HepG2 (cell line): ENCODE measurements around the gene ATP2A2. TPM values are rescaled to one million over a fixed set of nuclear protein-coding genes. Genes with fewer than 3 reads are reported as not detected.

ENCODE experiments used
- ATAC-seq: fragments of 200-7000 bp; cut with Tn5 transposase; 3 replicates; pipeline ENCODE4 v1.9.1; 2020; ENCODE audit warnings: mild to moderate bottlenecking, moderate library complexity
- BruUV-seq: library from RNA; stranded (reverse); fragments of 400-500 nt; replicated peaks from 2 replicates; lab custom pipeline; 2021; lab: Mats Ljungman, UMichigan
- CTCF ChIA-PET: fragments of 300-600 bp; formaldehyde crosslinking; extraction: SDS; loops from one replicate; lab custom pipeline; 2021; ENCODE audit warnings: low total read pairs, inconsistent platforms, low intra/inter-chr PET ratio; lab: Yijun Ruan, JAX
- POLR2A ChIA-PET: fragments of 350-600 bp; sonication (Branson Sonifier 250); formaldehyde crosslinking; loops from one replicate; lab custom pipeline; 2020; ENCODE audit warnings: antibody characterized with exemption, inconsistent platforms; lab: Yijun Ruan, JAX
- DNase-seq: peaks from one replicate; pipeline ENCODE4 v3.0.0-alpha.2; 2015; ENCODE audit warnings: low spot score
- FAIRE-seq: peaks from 3 replicates; lab custom pipeline; 2011; peaks lifted over from hg19 to GRCh38; lab: Jason Lieb, UNC
- H2AFZ ChIP-seq: one replicate; pipeline ENCODE4 v1.6.1; 2011; ENCODE audit warnings: low read length, inconsistent platforms
- H3K27ac ChIP-seq: fragments of 300-600 bp; 3 replicates; pipeline ENCODE4 v1.8.0; 2011; ENCODE audit warnings: mixed run types, mild to moderate bottlenecking, mixed read lengths, low read length, inconsistent platforms; ENCODE audit not compliant: insufficient read depth; ENCODE audit errors: extremely low read length
- H3K27me3 ChIP-seq, 2 experiments: fragments of 200-600 bp in 1 of 2; 2 replicates in 1 of 2; 3 replicates in 1 of 2; pipeline versions ENCODE4 v1.6.0 to v1.8.0; 2011; ENCODE audit warnings: low read length in 2 of 2, mild to moderate bottlenecking in 2 of 2, moderate library complexity in 2 of 2, inconsistent platforms in 1 of 2; ENCODE audit not compliant: insufficient read depth in 2 of 2, control insufficient read depth in 1 of 2
- H3K36me3 ChIP-seq, 2 experiments: fragments of 200-600 bp in 1 of 2; replicated peaks in 1 of 2; 2 replicates in 1 of 2; 3 replicates in 1 of 2; pipeline versions ENCODE4 v1.5.1 to v1.8.0; 2011; ENCODE audit warnings: low read length in 2 of 2, inconsistent platforms in 1 of 2; ENCODE audit not compliant: insufficient read depth in 2 of 2, control insufficient read depth in 1 of 2
- H3K4me1 ChIP-seq: 2 replicates; pipeline ENCODE4 v1.5.1; 2012; ENCODE audit warnings: low read length, inconsistent platforms; ENCODE audit not compliant: insufficient read depth
- H3K4me2 ChIP-seq: 2 replicates; pipeline ENCODE4 v1.6.0; 2011; ENCODE audit warnings: low read depth, low read length, inconsistent platforms
- H3K4me3 ChIP-seq, 3 experiments: fragments of 200-600 bp in 1 of 3; sonication (generic), shearing (Covaris generic) in 1 of 3; replicated peaks in 1 of 3; 2 replicates each; pipeline ENCODE4 v1.5.1; 2011 to 2016; ENCODE audit warnings: low read length in 3 of 3, inconsistent platforms in 2 of 3, low read depth in 2 of 3, mild to moderate bottlenecking in 2 of 3, control low read depth in 1 of 3, mixed read lengths in 1 of 3; ENCODE audit not compliant: insufficient read depth in 1 of 3
- H3K79me2 ChIP-seq: one replicate; pipeline ENCODE4 v1.6.1; 2011; ENCODE audit warnings: low read length, inconsistent platforms; ENCODE audit not compliant: insufficient read depth
- H3K9ac ChIP-seq: 2 replicates; pipeline ENCODE4 v1.6.0; 2011; ENCODE audit warnings: mild to moderate bottlenecking, low read depth, low read length, inconsistent platforms; ENCODE audit not compliant: insufficient read depth
- H3K9me3 ChIP-seq: 2 replicates; pipeline ENCODE4 v1.5.1; 2012; ENCODE audit warnings: mild to moderate bottlenecking, low read length
- H4K20me1 ChIP-seq: 2 replicates; pipeline ENCODE4 v1.6.0; 2011; ENCODE audit warnings: inconsistent platforms, mild to moderate bottlenecking, low read length, moderate library complexity; ENCODE audit not compliant: insufficient read depth
- BCL6 ChIP-seq: IDR thresholded peaks from 2 replicates; pipeline ENCODE4 v1.6.1; 2016; ENCODE audit warnings: missing genetic modification reagents, missing compliant biosample characterization
- CREB1 ChIP-seq, 2 experiments: fragments of 450-650 bp in 1 of 2; IDR thresholded peaks; 2 replicates each; pipeline ENCODE4 v1.6.1; 2016 to 2017; ENCODE audit warnings: control low read depth in 1 of 2, mild to moderate bottlenecking in 1 of 2, missing compliant biosample characterization in 1 of 2, missing genetic modification characterization in 1 of 2
- FOXJ3 ChIP-seq: sonication (generic); formaldehyde crosslinking; IDR thresholded peaks from 2 replicates; pipeline ENCODE4 v1.4.0; 2020; ENCODE audit warnings: missing genetic modification reagents, mild to moderate bottlenecking, borderline replicate concordance
- KMT2A ChIP-seq: sonication (generic); formaldehyde crosslinking; IDR thresholded peaks from 2 replicates; pipeline ENCODE4 v1.4.0; 2020; ENCODE audit warnings: missing genetic modification reagents
- MLLT10 ChIP-seq: sonication (generic); formaldehyde crosslinking; IDR thresholded peaks from 2 replicates; pipeline ENCODE4 v1.4.0; 2020; ENCODE audit warnings: missing genetic modification reagents
- PCBP1 ChIP-seq: fragments of 200-400 bp; formaldehyde crosslinking; IDR thresholded peaks from 2 replicates; pipeline ENCODE4 v1.6.1; 2017; ENCODE audit warnings: mild to moderate bottlenecking, low read depth, low read length, borderline replicate concordance
- RXRB ChIP-seq: IDR thresholded peaks from 2 replicates; pipeline ENCODE4 v1.6.1; 2016; ENCODE audit warnings: borderline replicate concordance, missing genetic modification reagents, missing compliant biosample characterization
- SALL1 ChIP-seq: sonication (generic); formaldehyde crosslinking; IDR thresholded peaks from 2 replicates; pipeline ENCODE4 v1.8.0; 2022; ENCODE audit warnings: mild to moderate bottlenecking, missing genetic modification reagents
- SOX13 ChIP-seq, 3 experiments: fragments of 450-650 bp in 1 of 3; sonication (generic) in 1 of 3; formaldehyde crosslinking in 1 of 3; IDR thresholded peaks in 2 of 3; conservative IDR thresholded peaks in 1 of 3; 2 replicates each; pipeline versions ENCODE4 v1.5.0 to v1.6.1; 2016 to 2020; ENCODE audit warnings: antibody characterized with exemption in 1 of 3, mild to moderate bottlenecking in 1 of 3, missing compliant biosample characterization in 1 of 3, missing genetic modification reagents in 1 of 3, moderate library complexity in 1 of 3
- TEAD3 ChIP-seq: optimal IDR thresholded peaks from 2 replicates; pipeline ENCODE3; 2016; ENCODE audit warnings: borderline replicate concordance
- ZFP36L1 ChIP-seq: sonication (generic); formaldehyde crosslinking; IDR thresholded peaks from 2 replicates; pipeline ENCODE4 v1.8.0; 2022; ENCODE audit warnings: mild to moderate bottlenecking, missing genetic modification reagents, moderate library complexity
- ZNF605 ChIP-seq: sonication (generic); formaldehyde crosslinking; IDR thresholded peaks from 2 replicates; pipeline ENCODE4 v1.8.0; 2022; ENCODE audit warnings: mild to moderate bottlenecking, missing genetic modification reagents
- WGBS: methylation state at CpG from one replicate; pipeline ENCODE4 v1.1.6; 2017; ENCODE audit warnings: low lambda C conversion rate; 5-methylcytosine and 5-hydroxymethylcytosine counted together
- in situ Hi-C: cut with HindIII; loops from 2 replicates; pipeline ENCODE4 v1.10.0; 2017; ENCODE audit warnings: low pct_unique_long_range_greater_than_20kb; ENCODE audit not compliant: extremely low pct_ligation_motif_present
- intact Hi-C: fragments of 100-400 bp; cut with micrococcal nuclease; formaldehyde crosslinking; loops from one replicate; pipeline ENCODE4 v1.10.0; 2022; ENCODE audit not compliant: unreplicated experiment
- polyA plus RNA-seq, 8 experiments: library from polyadenylated mRNA; depleted of rRNA in 3 of 8; stranded (reverse) in 7 of 8; unstranded in 1 of 8; fragments of >200 nt; fragmentation: Illumina TruSeq in 4 of 8; extraction: Trizol in 4 of 8; gene quantifications; 2 replicates each; pipeline versions ENCODE4 v1.2.1 to v1.2.3, GENCODE V29; 2011 to 2016; ENCODE audit warnings: low read depth in 4 of 8, missing spikeins in 1 of 8, mixed read lengths in 1 of 8; ENCODE audit not compliant: insufficient read depth in 1 of 8
- total RNA-seq, 5 experiments: library from RNA; depleted of rRNA; stranded (reverse); fragments of >200 nt; fragmentation: Illumina TruSeq; extraction: Trizol; gene quantifications; 2 replicates each; pipeline ENCODE4 v1.2.3, GENCODE V29; 2016; ENCODE audit warnings: low read depth in 1 of 5
- TF ChIP-seq, protein P1 (sequence below): sonication (generic); formaldehyde crosslinking; IDR thresholded peaks from 2 replicates; pipeline ENCODE4 v1.5.0; 2020; ENCODE audit warnings: missing genetic modification reagents
- TF ChIP-seq, protein P2 (sequence below): sonication (generic); formaldehyde crosslinking; conservative IDR thresholded peaks from 2 replicates; pipeline ENCODE4 v1.4.0; 2020; ENCODE audit warnings: mild to moderate bottlenecking, missing genetic modification reagents, moderate library complexity

Gene ATP2A2
- total and polyA plus RNA-seq, 2 of the 13 experiments (the other 11 are each of a cell fraction or from before 2014, with no cell fraction given), result 35.4 to 85.5 TPM

GRCh38 chr12:110270125-110270962 lies 10.7 kb upstream of the ATP2A2 start:
- Histone ChIP-seq H4K20me1 (no peaks in the 10 kb centered on the region), H3K36me3 (no peaks in the 10 kb centered on the region), H3K9ac (peak overlapping the region; percentile 37), H3K9me3 (no peaks in the 10 kb centered on the region), H3K27ac (peak overlapping the region; percentile 52), H3K27me3 (no peaks in the 10 kb centered on the region), H3K4me3 (peak overlapping the region; percentile 11 to 63 (median 35); a peak in 5 of 6 replicates), H3K79me2 (no peaks in the 10 kb centered on the region), H2AFZ (no peak overlapping the region), H3K4me1 (peaks cover 59% of the 10 kb centered on the region), H3K4me2 (peak overlapping the region; percentile 86)
- 8% methylated on average over 3 of the region's 5 CpGs for WGBS
- DNase-seq (peak; percentile 95), FAIRE-seq (peak; percentile 91), ATAC-seq (peak; percentile 95)
- in situ Hi-C loops (no loop called here), intact Hi-C loops (no loop called here)
- BruUV-seq, result no TSS peak
- POLR2A ChIA-PET, result interaction anchor here (1.4 to 6.6 kb wide), 7 partner anchors 10 to 23 kb away, joined by 3 to 44 read pairs (median 4); partner anchors contain the start of gene ATP2A2
- CTCF ChIA-PET, result no interaction called here
- no peak for TF ChIP-seq RXRB (CRISPR knock-in tag)
- no peak for TF ChIP-seq ZFP36L1 (CRISPR knock-in tag)
- no peak for TF ChIP-seq CREB1 (IDR thresholded peaks at IDR 0.05)
- TF ChIP-seq CREB1 (CRISPR knock-in tag; IDR thresholded peaks at IDR 0.05), result no peak
- TF ChIP-seq FOXJ3 (CRISPR knock-in tag), result 0 out of 2 replicates have a peak, but pooled peaks have one; percentile 21
- TF ChIP-seq, protein P1, sequence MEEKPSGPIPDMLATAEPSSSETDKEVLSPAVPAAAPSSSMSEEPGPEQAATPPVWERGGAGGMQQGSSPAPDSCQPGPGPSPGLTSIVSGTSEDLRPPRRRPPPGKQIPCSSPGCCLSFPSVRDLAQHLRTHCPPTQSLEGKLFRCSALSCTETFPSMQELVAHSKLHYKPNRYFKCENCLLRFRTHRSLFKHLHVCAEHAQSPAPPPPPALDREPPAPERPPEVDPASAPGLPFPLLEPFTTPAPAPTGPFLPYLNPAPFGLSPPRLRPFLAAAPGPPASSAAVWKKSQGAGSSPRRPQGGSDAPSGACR (CRISPR knock-in tag), result no peak
- no peak for TF ChIP-seq ZNF605 (CRISPR knock-in tag)
- no peak for TF ChIP-seq MLLT10 (CRISPR knock-in tag)
- peak; percentile 77 for TF ChIP-seq SOX13 (IDR thresholded peaks at IDR 0.05)
- peak in 1 of 2 experiments; percentile 91; a peak in 2 of 4 replicates for TF ChIP-seq SOX13 (CRISPR knock-in tag; conservative IDR thresholded peaks at IDR 0.05 in 1 of 2, IDR thresholded peaks at IDR 0.05 in 1 of 2)
- TF ChIP-seq TEAD3, result peak; percentile 43
- TF ChIP-seq, protein P2, sequence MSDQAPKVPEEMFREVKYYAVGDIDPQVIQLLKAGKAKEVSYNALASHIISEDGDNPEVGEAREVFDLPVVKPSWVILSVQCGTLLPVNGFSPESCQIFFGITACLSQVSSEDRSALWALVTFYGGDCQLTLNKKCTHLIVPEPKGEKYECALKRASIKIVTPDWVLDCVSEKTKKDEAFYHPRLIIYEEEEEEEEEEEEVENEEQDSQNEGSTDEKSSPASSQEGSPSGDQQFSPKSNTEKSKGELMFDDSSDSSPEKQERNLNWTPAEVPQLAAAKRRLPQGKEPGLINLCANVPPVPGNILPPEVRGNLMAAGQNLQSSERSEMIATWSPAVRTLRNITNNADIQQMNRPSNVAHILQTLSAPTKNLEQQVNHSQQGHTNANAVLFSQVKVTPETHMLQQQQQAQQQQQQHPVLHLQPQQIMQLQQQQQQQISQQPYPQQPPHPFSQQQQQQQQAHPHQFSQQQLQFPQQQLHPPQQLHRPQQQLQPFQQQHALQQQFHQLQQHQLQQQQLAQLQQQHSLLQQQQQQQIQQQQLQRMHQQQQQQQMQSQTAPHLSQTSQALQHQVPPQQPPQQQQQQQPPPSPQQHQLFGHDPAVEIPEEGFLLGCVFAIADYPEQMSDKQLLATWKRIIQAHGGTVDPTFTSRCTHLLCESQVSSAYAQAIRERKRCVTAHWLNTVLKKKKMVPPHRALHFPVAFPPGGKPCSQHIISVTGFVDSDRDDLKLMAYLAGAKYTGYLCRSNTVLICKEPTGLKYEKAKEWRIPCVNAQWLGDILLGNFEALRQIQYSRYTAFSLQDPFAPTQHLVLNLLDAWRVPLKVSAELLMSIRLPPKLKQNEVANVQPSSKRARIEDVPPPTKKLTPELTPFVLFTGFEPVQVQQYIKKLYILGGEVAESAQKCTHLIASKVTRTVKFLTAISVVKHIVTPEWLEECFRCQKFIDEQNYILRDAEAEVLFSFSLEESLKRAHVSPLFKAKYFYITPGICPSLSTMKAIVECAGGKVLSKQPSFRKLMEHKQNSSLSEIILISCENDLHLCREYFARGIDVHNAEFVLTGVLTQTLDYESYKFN (CRISPR knock-in tag), result peak; percentile 63
- TF ChIP-seq SALL1, result peak; percentile 8; the same call in 1 of the 2 replicates
- TF ChIP-seq PCBP1, result no peak
- TF ChIP-seq BCL6 (CRISPR knock-in tag), result peak; percentile 53
- TF ChIP-seq KMT2A, result no peak
